Nephron progenitor cell (in vitro differentiated cells): ENCODE results near the gene RNF213.

Source experiments
- DNase-seq: peaks from one replicate; pipeline ENCODE4 v3.0.0; 2021
- H3K27ac Mint-ChIP-seq: 2 replicates; pipeline ENCODE4 v1.8.0; 2021; ENCODE audit warnings: mild to moderate bottlenecking, moderate library complexity, mixed read lengths
- H3K27me3 Mint-ChIP-seq: 2 replicates; pipeline ENCODE4 v1.8.0; 2021; ENCODE audit warnings: mild to moderate bottlenecking, low read depth, mixed read lengths; ENCODE audit not compliant: poor library complexity
- H3K36me3 Mint-ChIP-seq: 2 replicates; pipeline ENCODE4 v1.8.0; 2021; ENCODE audit warnings: low read depth, mixed read lengths
- H3K4me1 Mint-ChIP-seq: 2 replicates; pipeline ENCODE4 v1.8.0; 2021; ENCODE audit warnings: mixed read lengths
- H3K4me3 Mint-ChIP-seq: 2 replicates; pipeline ENCODE4 v1.8.0; 2021; ENCODE audit warnings: mild to moderate bottlenecking, moderate library complexity, mixed read lengths
- H3K9me3 Mint-ChIP-seq: 2 replicates; pipeline ENCODE4 v1.8.0; 2021; ENCODE audit warnings: mild to moderate bottlenecking, moderate library complexity, mixed read lengths
- TF ChIP-seq, protein P1 (sequence below): fragments of 200-600 bp; sonication (generic); IDR thresholded peaks from 2 replicates; pipeline ENCODE4 v1.5.0; 2021; ENCODE audit warnings: antibody characterized with exemption

The RNF213 gene

DNA sequence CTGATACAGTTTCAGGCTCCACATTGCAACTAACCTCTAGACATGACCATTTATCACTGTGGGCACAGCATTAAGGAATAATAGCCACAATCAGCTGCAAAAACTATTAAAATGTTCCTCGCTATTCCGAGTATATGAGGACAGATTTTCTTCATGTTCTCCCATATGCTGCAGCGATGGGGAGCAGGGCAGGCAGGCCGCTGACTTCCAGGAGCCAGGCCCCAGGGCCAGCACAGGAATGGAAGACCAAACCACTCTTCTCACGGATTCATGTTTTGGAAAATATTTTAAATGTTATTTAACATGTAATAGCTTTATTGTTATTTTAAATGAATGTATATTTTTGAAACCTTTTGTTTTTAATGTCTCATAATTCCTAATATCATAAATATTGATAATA lies 110.5 kb downstream of the RNF213 start:
- Mint-ChIP-seq H3K27ac (peak overlapping the region; percentile 57), H3K4me3 (no peak overlapping the region), H3K36me3 (peaks cover 30% of the 10 kb centered on the region), H3K4me1 (peaks cover 15% of the 10 kb centered on the region), H3K27me3 (peaks cover 3% of the 10 kb centered on the region), H3K9me3 (no peaks in the 10 kb centered on the region)
- TF ChIP-seq, protein P1, sequence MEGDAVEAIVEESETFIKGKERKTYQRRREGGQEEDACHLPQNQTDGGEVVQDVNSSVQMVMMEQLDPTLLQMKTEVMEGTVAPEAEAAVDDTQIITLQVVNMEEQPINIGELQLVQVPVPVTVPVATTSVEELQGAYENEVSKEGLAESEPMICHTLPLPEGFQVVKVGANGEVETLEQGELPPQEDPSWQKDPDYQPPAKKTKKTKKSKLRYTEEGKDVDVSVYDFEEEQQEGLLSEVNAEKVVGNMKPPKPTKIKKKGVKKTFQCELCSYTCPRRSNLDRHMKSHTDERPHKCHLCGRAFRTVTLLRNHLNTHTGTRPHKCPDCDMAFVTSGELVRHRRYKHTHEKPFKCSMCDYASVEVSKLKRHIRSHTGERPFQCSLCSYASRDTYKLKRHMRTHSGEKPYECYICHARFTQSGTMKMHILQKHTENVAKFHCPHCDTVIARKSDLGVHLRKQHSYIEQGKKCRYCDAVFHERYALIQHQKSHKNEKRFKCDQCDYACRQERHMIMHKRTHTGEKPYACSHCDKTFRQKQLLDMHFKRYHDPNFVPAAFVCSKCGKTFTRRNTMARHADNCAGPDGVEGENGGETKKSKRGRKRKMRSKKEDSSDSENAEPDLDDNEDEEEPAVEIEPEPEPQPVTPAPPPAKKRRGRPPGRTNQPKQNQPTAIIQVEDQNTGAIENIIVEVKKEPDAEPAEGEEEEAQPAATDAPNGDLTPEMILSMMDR, result no peak
- no peak for DNase-seq

DNA sequence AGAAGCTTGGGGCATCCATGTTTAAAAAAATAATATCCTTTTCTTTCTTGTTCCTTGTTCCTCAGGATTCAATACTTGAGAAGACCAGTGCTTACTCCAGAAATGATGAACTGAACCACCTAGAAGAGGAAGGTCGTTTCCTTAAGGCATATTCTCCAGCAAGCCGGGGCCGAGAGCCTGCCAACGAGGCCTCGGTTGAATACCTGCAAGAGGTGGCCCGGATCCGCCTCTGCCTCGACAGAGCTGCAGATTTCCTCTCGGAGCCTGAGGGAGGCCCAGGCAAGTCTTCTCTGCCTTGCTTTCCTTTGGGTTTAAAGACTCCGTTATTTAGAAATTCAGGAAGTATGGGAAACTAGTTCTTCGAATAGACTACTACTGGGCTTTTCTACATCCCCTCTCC lies 111.8 kb downstream of the RNF213 start:
- peaks cover 42% of the 10 kb centered on the region for H3K36me3 Mint-ChIP-seq
- H3K9me3 Mint-ChIP-seq, result no peaks in the 10 kb centered on the region
- no peak overlapping the region for H3K27ac Mint-ChIP-seq
- TF ChIP-seq, protein P1, result no peak
- peaks cover 3% of the 10 kb centered on the region for H3K27me3 Mint-ChIP-seq
- DNase-seq, result no peak
- peaks cover 8% of the 10 kb centered on the region for H3K4me1 Mint-ChIP-seq
- H3K4me3 Mint-ChIP-seq, result no peak overlapping the region

DNA sequence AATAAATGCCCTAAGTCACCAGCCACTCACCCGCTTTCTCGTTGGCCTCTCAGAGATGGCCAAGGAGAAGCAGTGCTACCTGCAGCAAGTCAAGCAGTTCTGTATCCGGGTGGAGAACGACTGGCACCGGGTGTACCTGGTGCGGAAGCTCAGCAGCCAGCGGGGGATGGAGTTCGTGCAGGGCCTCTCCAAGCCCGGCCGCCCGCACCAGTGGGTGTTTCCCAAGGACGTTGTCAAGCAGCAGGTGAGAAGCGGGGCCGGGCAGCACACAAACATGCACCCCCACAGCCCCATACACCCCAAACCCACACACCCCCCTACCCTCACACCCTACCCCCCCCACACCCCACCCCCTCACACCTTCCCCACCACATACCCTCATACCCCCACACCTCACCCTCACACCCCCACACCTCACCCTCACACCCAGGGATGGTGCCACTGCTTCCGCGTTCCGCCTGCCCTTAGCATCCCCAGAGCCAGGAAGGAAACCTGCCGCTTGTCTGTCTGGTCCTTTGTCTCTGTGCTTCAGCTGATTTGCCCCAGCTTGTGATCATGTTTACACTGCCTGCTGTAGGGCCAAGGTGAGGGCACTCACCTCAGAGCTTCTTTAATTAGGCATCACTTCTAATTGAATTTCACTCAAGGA lies 112.4 kb downstream of the RNF213 start:
- peak overlapping the region; percentile 64 for H3K27ac Mint-ChIP-seq
- no peak overlapping the region for H3K4me3 Mint-ChIP-seq

DNA sequence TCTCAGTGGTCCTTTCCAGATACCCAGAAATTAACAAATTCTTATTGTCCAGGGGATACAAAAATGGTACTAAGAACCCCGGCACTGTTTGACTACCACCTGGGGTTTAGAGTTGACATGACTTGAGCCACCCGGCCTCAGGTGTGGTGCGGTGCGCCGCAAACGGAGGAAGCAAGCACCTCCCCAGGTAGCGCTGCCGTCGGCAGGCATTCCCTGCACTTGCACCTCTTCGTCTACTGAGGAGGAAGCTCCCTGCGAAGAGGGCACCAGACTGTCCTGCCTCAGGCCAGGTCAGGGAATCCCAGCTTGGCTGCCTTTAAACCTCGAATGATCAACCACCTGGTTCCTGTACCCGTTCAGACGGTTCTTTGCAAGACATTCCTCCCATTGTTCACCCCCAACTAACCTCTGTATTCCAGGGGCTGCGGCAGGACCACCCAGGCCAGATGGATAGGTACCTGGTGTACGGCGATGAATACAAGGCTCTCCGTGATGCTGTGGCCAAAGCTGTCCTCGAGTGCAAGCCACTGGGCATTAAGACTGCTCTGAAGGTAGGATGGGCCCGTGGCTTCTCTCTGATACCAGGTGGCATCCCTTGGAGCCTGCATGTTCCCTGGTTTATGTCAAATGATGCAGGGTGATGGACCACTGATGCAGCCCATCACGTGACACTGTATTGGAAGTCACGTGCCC lies 113.5 kb downstream of the RNF213 start:
- H3K9me3 Mint-ChIP-seq, result no peaks in the 10 kb centered on the region
- TF ChIP-seq, protein P1, result no peak
- no peaks in the 10 kb centered on the region for H3K4me1 Mint-ChIP-seq
- no peak overlapping the region for H3K4me3 Mint-ChIP-seq
- H3K27me3 Mint-ChIP-seq, result peaks cover 3% of the 10 kb centered on the region
- no peak overlapping the region for H3K27ac Mint-ChIP-seq
- H3K36me3 Mint-ChIP-seq, result peaks cover 36% of the 10 kb centered on the region
- DNase-seq, result no peak

More for the DNA sequence above, 112.4 kb downstream of the RNF213 start:
- DNase-seq, result no peak
- H3K36me3 Mint-ChIP-seq, result peaks cover 44% of the 10 kb centered on the region
- H3K27me3 Mint-ChIP-seq, result peaks cover 3% of the 10 kb centered on the region
- no peaks in the 10 kb centered on the region for H3K9me3 Mint-ChIP-seq
- peaks cover 2% of the 10 kb centered on the region for H3K4me1 Mint-ChIP-seq
- TF ChIP-seq, protein P1, result no peak

DNA sequence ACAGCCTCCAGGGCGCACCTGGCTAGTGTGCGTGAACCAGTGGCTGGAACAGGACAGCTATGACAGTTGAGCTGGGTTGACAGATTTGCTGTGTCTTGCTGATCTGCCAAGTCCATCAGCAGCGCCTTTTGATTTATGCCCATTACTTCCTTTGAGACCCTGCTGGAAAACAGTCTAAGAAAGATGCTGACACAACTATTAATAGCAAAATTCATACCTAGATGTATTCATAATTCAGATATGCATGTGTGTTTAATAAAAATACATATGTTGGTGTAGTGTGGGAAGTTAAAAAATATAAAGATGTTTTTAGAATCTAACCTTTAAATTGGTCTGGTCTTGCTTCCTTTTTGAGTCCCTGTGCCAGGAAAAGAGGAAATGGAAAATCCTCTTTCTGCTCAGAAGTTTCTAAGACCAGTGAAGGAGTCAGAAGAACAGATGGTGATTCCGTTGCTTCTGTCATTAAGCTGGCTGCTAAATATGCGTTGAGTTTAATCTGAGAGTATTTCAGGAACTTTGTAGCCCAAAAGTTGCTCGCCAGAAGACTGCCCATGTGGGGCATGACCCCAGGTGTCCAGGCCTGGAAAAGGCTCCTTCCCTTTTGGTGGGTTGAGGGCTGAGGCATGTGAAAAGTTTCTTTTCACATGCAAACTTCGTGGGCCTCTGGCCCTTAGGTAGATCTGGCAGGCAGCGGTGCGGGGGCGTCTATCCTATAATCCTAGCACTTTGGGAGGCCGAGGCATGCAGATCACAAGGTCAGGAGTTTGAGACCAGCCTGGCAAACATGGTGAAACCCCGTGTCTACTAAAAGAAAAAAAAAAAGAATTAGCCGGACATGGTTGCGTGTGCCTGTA lies 114.3 kb downstream of the RNF213 start:
- peaks cover 30% of the 10 kb centered on the region for H3K36me3 Mint-ChIP-seq
- H3K9me3 Mint-ChIP-seq, result no peaks in the 10 kb centered on the region
- peaks cover 3% of the 10 kb centered on the region for H3K27me3 Mint-ChIP-seq
- no peak for DNase-seq
- H3K27ac Mint-ChIP-seq, result no peak overlapping the region
- no peak overlapping the region for H3K4me3 Mint-ChIP-seq
- H3K4me1 Mint-ChIP-seq, result no peaks in the 10 kb centered on the region
- TF ChIP-seq, protein P1, result no peak
